Measurements from ENCODE around the gene FHIT.

The FHIT gene

DNA sequence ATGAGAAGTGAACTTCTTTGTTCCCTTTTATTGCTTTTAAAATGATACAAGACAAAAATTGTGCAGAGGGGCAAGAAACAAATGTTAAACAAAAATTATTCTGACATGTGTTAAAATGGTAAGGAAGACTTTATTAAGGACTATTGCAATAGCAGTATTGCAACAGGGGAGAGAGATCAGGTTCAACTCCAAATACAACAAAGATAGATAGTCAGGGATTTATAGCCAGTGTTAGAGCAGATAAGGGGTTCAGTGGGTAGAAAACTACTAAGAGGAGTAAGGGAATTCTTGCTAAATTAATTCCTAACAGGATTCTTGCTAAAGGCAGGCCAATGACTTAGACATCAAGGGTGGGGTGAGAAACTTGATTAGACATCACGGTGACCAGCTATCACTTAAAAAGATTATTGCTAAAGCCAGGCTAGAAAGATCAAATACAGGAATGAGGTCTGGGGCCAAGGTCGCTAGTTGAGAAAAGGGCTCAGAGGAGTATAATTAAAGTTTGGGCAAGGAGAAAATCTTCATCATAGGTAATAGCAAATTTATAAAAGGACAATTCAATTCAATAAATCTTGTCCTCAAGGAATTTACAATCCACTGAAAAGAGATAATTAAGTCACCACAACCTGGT is 81.5 kb downstream of the FHIT start:
- no peak for DNase-seq (ENCODE audit: low read depth)

DNA sequence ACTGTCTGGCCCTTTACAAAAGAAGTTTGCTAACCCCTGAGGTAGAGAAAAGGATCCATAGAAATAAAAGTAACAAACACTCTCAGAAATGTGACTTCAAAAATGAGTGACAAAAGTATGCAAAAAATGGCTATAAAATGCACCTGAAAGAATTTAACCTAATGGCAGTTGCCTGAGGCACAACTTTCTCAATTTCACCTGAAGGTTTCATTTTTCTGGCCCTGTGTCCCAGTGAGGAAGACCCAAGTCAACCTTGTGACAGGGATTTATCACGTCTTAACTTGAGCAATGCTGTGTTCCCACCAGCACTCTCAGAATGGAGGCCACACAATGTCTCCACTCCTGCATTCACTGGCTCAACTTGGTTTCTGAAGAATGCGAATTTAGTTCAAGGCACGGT is 83.0 kb downstream of the FHIT start:
- no peak for DNase-seq (ENCODE audit: low read depth)

GRCh38 chr3:61162965-61163364 is 88.3 kb downstream of the FHIT start:
- DNase-seq (ENCODE audit: low read depth) = no peak

DNA sequence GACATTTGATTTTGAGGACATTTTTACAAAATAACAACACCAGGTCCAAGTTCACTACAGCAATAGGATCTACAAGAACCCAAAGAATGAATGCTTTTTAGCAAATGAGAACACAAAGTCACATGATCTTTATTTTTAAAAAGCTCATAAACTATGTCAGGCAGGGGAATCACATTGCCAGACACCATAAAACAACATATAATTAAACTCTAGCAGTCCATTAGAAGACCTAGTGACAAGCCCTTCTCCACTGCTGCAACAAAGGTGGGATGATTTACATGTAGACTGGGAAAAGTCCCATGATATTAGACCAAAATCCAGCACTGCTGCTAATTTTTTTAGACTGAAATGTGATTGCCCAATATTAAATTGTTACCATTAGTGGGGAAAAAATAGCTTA is 92.6 kb downstream of the FHIT start:
- DNase-seq (ENCODE audit: low read depth) = no peak

- no peak for DNase-seq (ENCODE audit: low read depth)
These were observed 93.0 kb downstream of the FHIT start for GRCh38 chr3:61158216-61158615.

GRCh38 chr3:61157414-61157813 is 93.8 kb downstream of the FHIT start:
- no peak for DNase-seq (ENCODE audit: low read depth)

GRCh38 chr3:61155701-61156292 is 95.5 kb downstream of the FHIT start:
- no peak for DNase-seq (ENCODE audit: low read depth)

- DNase-seq (ENCODE audit: low read depth) = no peak
These were observed 96.6 kb downstream of the FHIT start for GRCh38 chr3:61154457-61155198.

DNA sequence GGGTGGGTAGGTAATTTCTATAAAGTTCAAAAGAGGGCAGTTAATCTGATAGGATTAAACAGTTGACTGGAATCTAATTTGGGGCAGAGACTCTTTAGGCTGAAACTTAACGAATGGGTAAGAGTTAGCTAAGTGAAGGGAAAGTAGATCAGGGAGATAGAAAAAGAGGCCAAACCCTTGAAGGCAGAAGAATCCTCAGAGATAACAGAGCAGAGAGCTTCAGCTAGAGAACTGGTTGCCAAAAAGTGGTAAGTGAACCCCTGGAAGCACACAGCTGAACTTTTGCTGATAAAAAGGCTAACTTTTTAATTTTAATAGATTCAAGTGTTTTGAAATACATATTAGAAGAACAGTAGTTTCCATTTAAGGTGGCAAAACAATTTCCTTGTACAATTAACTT is 99.2 kb downstream of the FHIT start:
- no peak for DNase-seq (ENCODE audit: low read depth)

GRCh38 chr3:61149236-61149635 is 102.0 kb downstream of the FHIT start:
- no peak for DNase-seq (ENCODE audit: low read depth)

GRCh38 chr3:61146010-61146890 is 105.0 kb downstream of the FHIT start:
- no peak for DNase-seq (ENCODE audit: low read depth)

GRCh38 chr3:61141697-61142096 is 109.6 kb downstream of the FHIT start:
- no peak for DNase-seq (ENCODE audit: low read depth)

- no peak for DNase-seq (ENCODE audit: low read depth)
These were observed 110.0 kb downstream of the FHIT start for GRCh38 chr3:61141227-61141626.

GRCh38 chr3:61139686-61140085 is 111.6 kb downstream of the FHIT start:
- no peak for DNase-seq (ENCODE audit: low read depth)

DNA sequence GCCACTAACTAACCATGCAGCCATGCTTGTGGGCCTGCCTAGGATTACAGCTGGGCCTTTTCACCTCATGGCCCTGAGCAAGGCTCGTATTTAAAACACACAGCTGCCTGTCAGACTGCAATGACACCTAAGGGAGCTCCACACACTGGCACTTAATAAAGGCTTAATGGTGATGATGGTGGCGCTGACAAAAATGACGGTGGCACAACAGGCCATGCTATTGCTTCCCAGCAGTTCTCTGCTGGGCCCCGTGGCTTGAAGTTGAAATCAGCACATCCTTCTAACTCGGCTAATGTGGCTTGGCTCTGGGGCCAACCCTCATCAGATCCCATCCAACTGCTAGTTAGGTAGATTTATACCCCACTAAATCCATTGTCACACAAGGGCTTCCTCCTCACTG is 112.9 kb downstream of the FHIT start:
- no peak for DNase-seq (ENCODE audit: low read depth)

GRCh38 chr3:61136191-61136590 is 115.1 kb downstream of the FHIT start:
- no peak for DNase-seq (ENCODE audit: low read depth)

- no peak for DNase-seq (ENCODE audit: low read depth)
These were observed 116.7 kb downstream of the FHIT start for GRCh38 chr3:61134532-61134931.

GRCh38 chr3:61132062-61132461 is 119.2 kb downstream of the FHIT start:
- DNase-seq (ENCODE audit: low read depth) = no peak

- no peak for DNase-seq (ENCODE audit: low read depth)
These were observed 132.4 kb downstream of the FHIT start for GRCh38 chr3:61118830-61119229.

DNA sequence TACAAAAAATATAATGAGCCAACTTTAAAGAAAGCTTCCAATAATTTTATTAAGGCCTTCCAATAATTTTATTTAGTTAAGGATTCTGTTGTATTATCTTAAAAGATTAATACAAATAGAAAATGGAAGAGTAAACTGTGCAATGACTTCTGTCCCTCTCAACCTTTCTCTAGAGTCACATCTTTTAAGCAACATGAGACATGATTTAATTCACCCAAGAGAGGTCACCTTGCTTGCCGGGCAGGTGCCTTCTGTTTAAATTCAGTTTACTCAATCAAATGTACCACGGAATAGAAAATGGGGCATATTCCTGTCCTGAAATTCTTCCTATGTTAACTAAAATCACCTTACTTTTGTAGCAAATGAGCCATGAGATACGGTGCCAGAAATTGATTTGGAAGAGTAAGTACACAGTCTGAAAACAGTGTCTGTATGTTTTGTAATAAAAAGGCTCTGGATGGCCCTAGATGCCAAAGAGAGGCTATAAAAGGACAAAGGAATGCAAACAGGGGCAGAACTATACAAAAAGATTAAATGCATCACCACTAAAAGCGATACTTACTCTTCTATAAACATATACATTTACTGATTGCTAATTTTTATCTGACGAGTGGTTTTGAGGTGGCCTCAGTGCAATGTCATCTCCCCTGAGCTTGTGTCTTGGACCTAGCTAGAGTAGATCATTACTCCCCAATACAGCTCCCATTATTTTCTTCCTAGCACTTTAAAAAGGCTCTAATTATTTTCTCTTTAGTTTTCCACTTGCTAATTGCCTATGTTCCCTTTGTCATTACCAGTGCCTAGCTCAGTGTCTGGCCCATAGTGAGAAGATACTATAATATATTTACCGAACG is 134.0 kb downstream of the FHIT start:
- DNase-seq (ENCODE audit: low read depth) = no peak

- DNase-seq (ENCODE audit: low read depth) = no peak
These were observed 136.8 kb downstream of the FHIT start for GRCh38 chr3:61114316-61114953.

All from T-helper 22 cell (primary cell).